HEK293T (cell line): Measurements from ENCODE around the gene DPP4.

Experiments
- ARNT ChIP-seq: fragments of 450-650 bp; IDR thresholded peaks from 2 replicates; pipeline ENCODE4 v1.6.1; 2017; ENCODE audit warnings: mild to moderate bottlenecking
- FOXM1 ChIP-seq: fragments of 450-650 bp; IDR thresholded peaks from 2 replicates; pipeline ENCODE4 v1.6.1; 2017; ENCODE audit warnings: mild to moderate bottlenecking, borderline replicate concordance
- LEF1 ChIP-seq: fragments of 450-650 bp; IDR thresholded peaks from 2 replicates; pipeline ENCODE4 v1.6.1; 2017; ENCODE audit warnings: mild to moderate bottlenecking, borderline replicate concordance
- SUZ12 ChIP-seq: fragments of 450-650 bp; IDR thresholded peaks from 2 replicates; pipeline ENCODE4 v1.6.1; 2016; ENCODE audit warnings: mild to moderate bottlenecking

- TF ChIP-seq SUZ12 (no peak), ARNT (no peak), FOXM1 (no peak), LEF1 (no peak)
These were observed 79.1 kb downstream of the DPP4 start for GRCh38 chr2:161994761-161995520.
